Astrocyte of the spinal cord (primary cell): Measurements from ENCODE around the gene TBKBP1.

Experiments used
- DNase-seq: peaks from one replicate; pipeline ENCODE4 v3.0.0; 2011; ENCODE audit warnings: low read depth, low spot score
- H3K4me3 ChIP-seq: 2 replicates; pipeline ENCODE4 v1.5.1; 2011; ENCODE audit warnings: low read depth, mild to moderate bottlenecking, low read length, moderate library complexity
- in situ Hi-C: cut with HindIII; loops from 2 replicates; pipeline ENCODE4 v1.10.0; 2017; ENCODE audit warnings: low sequenced_read_pairs
- TF ChIP-seq, protein P1 (sequence below): IDR thresholded peaks from 2 replicates; pipeline ENCODE4 v1.5.1; 2012; ENCODE audit warnings: low read depth, mild to moderate bottlenecking, low read length, inconsistent platforms

Gene TBKBP1, protein sequence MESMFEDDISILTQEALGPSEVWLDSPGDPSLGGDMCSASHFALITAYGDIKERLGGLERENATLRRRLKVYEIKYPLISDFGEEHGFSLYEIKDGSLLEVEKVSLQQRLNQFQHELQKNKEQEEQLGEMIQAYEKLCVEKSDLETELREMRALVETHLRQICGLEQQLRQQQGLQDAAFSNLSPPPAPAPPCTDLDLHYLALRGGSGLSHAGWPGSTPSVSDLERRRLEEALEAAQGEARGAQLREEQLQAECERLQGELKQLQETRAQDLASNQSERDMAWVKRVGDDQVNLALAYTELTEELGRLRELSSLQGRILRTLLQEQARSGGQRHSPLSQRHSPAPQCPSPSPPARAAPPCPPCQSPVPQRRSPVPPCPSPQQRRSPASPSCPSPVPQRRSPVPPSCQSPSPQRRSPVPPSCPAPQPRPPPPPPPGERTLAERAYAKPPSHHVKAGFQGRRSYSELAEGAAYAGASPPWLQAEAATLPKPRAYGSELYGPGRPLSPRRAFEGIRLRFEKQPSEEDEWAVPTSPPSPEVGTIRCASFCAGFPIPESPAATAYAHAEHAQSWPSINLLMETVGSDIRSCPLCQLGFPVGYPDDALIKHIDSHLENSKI

DNA sequence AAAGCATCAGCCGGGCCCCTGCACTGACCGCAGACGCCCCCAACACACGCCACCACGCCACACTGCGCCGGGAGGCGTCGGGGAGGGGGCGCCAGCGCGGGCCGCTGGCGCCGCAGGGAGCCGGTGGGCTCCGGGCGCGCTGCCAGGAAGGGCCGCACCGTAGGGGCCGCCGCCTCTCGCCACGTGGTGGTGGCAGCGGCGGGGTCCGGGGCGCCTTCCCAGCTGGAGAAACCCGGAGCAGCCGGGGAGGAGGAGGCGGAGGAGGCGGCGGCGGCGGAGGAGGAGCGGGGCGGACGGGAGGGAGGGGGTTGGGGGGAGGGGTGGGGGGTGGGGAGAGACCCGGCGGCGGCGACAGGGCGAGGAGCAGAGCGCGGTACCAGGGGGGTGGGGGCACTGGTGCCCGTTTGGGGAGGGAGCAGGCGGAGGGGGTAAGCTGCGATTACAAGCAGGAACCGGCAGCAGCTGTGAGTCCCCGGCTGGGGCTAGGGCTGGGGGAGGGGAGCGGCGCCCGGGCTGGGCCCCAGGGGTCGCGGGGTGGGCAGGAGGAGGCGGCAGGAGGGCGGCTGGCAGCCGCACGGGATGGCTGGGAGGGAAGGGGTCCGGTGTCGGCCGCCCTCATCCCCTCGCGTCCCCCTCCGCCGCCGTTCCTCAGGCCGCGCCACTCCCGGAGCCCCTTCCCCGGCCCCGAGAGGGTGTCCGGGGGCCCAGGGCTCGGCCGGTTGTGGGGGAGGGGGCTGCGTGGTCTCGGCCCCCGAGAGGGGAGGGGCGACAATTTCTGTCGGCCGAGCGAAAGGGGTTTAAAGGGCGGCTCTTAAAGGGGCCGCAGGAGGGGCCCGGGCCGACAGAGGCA lies at the start of gene TBKBP1:
Gene TBKBP1 (plus strand): TSS at position 431 of the 850 bp plus-strand sequence. CDS start 1,952 bp downstream, outside the sequence.
- no peak for DNase-seq

DNA sequence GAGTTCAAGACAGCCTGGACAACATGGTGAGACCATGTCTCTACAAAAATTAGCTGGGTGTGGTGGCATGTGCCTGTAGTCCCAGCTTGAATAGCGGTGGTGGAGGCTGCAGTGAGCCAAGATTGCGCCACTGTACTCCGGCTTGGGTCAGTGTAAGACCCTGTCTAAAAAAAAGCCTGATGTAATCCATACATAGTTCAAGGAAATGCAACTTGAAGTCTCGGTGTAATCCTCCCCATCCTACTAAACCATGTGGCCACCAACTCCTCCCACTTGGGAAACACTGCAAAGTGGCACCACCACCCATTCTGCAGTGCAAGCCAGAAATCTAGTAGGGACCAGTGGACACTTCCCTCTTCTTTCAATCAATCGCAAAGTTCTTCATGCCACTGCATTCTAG lies 49.6 kb upstream of the TBKBP1 start:
- in situ Hi-C loops: no loop called here
- no peak overlapping the region for H3K4me3 ChIP-seq

More for the DNA sequence above, at the start of gene TBKBP1:
- TF ChIP-seq, protein P1, sequence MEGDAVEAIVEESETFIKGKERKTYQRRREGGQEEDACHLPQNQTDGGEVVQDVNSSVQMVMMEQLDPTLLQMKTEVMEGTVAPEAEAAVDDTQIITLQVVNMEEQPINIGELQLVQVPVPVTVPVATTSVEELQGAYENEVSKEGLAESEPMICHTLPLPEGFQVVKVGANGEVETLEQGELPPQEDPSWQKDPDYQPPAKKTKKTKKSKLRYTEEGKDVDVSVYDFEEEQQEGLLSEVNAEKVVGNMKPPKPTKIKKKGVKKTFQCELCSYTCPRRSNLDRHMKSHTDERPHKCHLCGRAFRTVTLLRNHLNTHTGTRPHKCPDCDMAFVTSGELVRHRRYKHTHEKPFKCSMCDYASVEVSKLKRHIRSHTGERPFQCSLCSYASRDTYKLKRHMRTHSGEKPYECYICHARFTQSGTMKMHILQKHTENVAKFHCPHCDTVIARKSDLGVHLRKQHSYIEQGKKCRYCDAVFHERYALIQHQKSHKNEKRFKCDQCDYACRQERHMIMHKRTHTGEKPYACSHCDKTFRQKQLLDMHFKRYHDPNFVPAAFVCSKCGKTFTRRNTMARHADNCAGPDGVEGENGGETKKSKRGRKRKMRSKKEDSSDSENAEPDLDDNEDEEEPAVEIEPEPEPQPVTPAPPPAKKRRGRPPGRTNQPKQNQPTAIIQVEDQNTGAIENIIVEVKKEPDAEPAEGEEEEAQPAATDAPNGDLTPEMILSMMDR: no peak
- in situ Hi-C loops: no loop called here
- H3K4me3 ChIP-seq: peak within 1 kb of the TSS; percentile 55

DNA sequence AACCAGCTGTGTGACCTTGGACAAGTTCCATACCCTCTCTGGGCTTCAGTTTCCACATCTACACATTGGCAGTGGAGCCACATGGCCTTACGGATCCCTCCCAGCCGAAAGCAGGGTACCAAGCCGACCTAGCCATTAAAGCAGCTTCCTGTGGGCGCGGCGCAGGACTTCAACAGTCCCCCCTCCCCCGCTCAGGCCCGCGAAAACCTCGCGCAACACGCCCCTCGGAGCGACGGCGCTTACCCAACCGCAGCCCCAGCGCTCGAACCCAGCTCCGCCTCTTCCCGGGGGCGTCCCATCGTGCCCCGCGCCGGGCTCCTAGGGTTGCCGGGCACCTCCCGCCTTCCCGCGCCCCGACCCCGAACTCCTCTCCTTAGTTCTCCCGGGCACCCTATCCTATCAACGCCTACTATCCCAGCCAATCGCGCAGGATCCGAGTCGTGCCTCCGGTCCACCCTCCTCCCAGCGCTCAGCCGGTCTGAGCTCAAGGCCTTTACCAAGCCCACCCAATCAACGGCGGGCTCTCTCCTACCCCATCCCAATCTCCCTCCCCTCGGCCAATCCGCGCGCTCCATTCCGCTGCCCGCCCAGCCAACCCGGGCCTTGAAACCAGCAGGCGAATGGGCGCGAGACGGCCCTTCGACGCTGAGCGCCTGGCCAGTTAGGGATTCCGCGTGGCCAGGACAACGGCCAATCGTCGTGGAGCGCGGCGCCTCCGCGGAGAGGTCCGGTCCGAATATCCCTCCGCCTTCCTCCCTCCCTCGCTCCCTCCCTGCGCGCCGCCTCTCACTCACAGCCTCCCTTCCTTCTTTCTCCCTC lies 44.6 kb upstream of the TBKBP1 start, which contains the start of gene KPNB1:
Gene KPNB1 (plus strand): TSS at position 767 of the 819 bp plus-strand sequence. CDS start 326 bp downstream, outside the sequence.
- in situ Hi-C loops: no loop called here
- TF ChIP-seq, protein P1: no peak
- H3K4me3 ChIP-seq: peak within 1 kb of the TSS; percentile 65
- DNase-seq: peak; percentile 100

More for the DNA sequence above, 49.6 kb upstream of the TBKBP1 start:
- TF ChIP-seq, protein P1: no peak
- DNase-seq: no peak

DNA sequence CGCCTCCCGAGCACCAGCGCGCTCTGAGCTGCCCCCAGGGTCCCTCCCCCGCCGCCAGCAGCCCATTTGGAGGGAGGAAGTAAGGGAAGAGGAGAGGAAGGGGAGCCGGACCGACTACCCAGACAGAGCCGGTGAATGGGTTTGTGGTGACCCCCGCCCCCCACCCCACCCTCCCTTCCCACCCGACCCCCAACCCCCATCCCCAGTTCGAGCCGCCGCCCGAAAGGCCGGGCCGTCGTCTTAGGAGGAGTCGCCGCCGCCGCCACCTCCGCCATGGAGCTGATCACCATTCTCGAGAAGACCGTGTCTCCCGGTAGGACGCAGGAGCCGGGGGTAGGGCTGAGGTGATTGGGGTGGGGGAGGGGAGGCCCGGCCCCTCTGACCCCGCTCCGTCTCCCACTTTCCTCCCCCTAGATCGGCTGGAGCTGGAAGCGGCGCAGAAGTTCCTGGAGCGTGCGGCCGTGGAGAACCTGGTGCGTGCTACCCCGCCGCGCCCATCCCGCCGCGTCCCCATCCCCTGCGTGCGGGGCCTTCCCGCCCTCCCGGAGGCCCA lies 43.9 kb upstream of the TBKBP1 start:
- H3K4me3 ChIP-seq: peak overlapping the region; percentile 61
- TF ChIP-seq, protein P1: no peak
- in situ Hi-C loops: no loop called here
- peak; percentile 56 for DNase-seq

DNA sequence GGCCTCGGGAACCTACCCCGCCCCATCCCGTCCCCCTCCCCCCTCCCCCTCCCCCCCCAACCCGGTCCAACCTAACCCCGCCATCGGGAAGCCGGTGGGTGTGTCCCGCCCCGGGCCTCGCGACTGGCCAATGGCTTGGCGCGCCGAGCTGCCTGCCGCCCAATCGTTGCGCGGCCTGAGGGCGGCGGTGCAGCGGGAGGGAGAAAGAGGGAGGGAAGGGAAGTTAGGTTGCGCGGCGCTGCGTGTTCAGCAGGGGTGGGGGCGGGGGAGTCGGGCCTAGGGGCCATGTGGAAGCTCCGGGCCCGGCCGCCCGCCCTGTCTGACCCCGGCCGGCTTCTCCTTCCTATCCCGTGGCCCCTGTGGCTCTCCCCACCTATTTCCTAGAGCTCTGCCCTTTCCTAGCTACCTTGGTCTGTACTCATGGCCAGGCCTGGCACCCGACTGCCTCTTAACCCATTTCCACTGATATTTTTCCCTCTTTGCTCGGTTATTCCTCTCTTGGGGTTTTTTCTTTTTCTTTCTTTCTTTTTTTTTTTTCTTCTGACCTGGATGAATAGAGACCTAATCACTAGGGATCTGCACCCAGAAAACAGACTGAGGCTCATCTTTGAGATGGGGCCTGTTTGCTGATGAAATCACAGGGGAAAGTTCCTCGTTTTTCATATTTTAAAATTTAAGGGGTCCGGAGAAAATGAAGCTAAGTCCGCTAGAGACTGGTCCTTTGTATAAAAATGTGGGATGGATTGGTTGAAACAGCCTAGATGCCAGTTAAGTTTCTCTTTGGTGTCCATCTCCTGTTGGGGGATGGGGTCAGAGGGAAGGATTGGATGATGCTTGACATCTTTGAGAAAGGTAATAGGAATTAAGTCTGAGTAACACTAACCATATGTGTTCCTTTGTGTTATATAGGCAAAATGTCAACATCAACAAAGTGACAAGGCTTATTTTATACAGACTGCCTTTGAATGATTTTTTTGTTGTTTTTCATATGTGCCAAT lies 43.1 kb upstream of the TBKBP1 start:
- in situ Hi-C loops: no loop called here
- peak; percentile 97 for DNase-seq
- peak overlapping the region; percentile 61 for H3K4me3 ChIP-seq
- TF ChIP-seq, protein P1: no peak
